ENCODE results near the gene MEI1.
A peak's percentile ranks its signal among the peaks of the same experiment; 100 is the strongest.

Gene MEI1

DNA sequence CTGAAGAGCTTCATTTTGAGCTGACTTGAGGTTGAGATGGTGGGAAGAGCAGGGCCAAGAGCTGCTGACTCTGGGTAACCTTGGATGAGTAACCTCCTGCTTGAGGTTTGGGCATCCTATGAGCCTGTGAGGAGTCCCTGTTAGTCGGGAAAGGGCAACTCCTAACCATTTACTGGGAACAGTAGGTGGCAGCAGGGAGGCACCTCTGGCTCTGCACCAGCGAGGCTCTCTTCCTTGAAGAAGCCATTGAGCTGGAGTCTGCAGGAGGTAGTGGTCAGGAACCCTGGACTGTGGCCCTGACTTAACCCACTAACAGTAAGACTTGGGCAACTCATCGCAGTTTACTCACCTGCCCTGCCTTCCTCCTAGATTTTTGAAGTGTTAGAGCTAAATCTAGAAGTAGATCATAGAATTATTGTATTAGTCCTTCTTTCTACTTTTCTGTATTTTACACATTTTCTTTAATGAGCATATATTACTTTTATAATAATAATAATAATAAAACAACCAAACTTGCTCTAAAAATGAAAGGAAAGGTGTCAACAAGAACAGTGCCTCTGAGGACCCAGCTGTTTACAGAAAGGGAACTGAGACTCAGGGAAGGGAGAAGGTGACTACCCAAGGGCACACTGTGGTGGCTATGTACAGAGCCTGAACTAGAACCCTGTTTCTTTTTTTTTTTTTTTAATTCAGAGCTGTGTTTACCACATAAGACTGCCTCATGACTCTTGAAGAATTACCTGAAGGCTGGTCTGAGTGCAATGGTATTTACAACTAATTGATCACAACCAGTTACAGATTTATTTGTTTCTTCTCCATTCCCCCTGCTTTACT, 47.5 kb downstream of the MEI1 start:
- DNase-seq, result peak; percentile 41

DNA sequence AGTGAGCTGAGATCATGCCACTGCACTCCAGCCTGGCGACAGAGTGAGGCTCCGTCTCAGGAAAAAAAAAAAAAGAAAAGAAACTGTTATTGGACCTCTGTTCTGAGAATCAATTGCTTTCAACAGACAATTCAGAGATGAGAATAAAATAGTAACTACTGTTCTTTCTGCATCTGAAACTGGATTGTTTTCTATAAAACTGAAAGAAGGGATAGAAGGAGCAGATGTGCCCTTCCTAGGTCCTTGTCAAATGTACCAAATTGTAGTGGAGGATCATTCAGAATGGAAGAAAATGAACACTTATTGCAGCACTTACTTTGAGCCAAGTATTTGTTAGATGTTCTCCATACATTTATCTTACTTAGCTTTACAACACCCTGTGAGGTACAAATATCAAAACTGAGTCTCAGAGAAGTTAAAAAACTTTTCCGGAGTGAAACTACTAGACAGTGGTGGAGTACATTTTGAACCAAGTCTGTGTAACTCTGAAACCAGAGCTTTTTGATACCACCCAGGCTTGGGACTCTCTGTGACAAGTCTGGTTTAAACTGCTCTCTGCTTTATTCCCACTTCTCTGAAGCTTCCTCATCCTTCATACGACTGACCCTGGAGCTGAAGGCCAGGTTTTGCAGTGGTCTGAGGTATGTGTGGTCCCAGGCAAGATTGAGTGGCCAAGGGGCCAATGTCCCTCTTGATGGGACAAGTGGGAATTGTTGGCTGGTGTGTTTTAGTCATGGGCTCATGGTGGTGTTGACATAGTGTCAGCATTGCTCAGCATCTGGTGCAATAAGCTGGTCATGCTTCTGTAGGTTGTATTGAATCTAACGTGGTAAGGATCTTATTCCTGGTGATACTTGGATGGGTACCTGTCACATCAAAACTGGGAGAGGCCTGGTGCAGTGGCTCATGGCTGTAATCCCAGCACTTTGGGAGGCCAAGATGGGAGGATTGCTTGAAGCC, 53.0 kb downstream of the MEI1 start:
- no peak for DNase-seq

DNA sequence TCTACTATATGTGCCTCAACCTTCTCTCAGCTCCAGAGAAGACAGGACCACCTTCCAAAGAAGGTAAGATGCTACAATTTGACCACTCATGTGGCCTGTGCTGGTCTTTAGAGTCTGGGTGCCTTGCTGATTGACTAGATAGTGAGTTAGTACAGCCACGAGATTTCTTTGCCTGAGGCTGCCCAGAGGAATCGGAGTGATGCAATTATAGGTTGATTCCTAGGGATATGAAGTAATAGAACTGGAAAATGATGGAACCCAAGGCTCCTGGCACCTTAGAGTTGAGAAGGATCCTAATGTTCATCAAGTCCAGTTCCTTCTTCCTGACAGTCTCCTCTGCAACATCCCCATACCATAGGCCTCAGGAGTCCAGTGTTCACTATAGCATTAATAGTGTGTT, 54.7 kb downstream of the MEI1 start:
- DNase-seq, result no peak

DNA sequence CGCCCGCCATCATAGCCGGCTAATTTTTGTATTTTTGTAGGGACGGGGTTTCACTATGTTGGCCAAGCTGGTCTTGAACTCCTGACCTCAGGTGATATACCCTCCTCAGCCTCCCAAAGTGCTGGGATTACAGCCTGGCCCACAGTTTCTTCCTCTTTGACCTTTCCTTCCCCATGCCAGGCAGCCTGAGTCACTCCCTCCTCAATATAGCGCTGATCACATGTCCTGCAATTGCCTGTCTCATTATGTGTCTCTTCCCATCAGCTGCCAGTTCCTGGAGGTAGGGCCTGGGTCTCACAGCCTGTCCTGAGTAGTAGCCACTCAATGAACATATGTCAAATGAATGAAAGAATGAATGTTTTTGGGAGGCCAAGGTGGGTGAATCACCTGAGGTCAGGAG, 58.2 kb downstream of the MEI1 start:
- DNase-seq, result no peak

DNA sequence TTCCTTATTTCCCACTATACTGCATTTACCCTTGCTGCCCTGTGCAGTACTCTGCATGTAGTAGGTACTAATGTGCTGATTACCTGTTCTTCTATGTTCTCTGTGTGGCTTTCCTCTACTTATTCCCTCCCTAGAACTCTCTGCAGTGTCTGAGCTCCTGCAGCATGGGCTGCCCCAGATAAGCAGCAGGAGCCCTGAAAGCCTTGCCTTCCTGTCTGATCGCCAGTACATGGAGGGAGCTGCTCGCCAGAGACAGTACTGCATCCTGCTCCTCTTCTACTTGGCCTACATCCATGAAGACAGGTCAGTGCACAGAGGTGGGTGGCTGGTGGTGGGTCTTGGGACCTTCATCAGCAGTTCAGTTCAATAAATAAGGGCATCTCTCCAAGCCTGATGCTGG, 58.9 kb downstream of the MEI1 start:
- no peak for DNase-seq

DNA sequence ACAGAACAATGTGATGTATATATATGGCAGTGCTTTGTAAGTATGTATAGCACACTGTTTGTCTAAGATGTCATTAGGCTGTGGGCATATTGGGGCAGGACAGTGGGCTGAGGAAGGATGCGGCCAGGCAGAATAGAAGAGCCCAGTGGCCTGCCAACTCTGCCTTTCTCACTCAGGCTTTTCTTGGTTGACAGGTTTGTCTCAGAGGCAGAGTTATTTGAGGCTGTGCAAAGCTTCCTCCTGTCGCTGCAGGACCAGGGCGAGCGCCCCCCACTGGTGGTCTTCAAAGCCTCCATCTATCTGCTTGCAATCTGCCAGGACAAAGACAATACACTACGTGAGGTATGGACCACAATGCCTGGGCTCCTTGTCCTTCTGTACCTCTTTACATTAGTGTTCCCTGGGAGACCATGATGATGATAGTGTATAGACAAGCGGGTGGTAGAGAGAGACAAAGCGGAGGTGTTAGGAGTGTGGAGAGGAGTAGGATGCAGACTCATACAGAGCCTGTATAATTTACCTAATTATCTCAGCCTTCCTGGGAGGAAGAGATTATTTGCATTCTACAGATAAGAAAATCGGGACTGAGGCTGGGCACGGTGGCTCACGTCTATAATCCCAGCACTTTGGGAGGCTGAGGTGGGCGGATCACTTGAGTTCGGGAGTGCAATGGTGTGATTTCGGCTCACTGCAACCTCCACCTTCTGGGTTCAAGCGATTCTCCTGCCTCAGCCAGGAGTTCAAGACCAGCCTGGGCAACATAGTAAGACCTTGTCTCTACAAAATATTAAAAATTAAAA, 63.9 kb downstream of the MEI1 start:
- DNase-seq, result peak in 1 of 2 experiments; percentile 6

DNA sequence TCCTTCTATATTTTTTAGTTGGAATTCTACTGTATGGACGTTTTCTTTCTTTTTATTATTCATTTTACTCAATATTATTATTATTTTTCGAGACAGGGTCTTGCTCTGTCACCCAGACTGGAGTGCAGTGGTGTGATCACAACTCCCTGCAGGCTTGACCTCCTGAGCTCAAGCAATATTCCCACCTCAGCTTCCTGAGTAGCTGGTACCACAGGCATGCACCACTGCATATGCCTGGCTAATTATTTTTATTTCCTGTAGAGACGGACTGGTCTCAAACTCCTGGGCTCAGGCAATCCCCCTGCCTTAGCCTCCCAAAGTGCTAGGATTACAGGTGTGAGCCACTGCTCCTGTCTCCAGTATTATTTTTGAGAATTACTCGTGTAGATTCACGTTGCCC, 67.2 kb downstream of the MEI1 start:
- DNase-seq, result no peak

DNA sequence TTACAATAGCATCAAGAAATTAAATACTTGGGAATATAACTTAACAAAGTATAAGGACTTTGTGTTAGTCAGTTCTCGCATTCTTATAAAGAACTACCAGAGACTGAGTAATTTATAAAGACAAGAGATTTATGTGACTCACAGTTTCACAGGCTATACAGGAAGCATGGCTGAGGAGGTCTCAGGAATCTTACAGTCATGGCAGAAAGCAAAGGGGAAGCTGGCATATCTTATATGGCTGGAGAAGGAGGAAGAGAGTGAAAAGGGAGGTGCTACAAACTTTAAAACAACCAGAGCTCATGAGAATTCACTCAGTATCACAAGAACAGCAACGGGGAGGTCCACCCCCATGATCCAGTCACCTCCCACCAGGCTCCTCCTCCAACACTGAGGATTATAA, 69.1 kb downstream of the MEI1 start:
- no peak for DNase-seq

DNA sequence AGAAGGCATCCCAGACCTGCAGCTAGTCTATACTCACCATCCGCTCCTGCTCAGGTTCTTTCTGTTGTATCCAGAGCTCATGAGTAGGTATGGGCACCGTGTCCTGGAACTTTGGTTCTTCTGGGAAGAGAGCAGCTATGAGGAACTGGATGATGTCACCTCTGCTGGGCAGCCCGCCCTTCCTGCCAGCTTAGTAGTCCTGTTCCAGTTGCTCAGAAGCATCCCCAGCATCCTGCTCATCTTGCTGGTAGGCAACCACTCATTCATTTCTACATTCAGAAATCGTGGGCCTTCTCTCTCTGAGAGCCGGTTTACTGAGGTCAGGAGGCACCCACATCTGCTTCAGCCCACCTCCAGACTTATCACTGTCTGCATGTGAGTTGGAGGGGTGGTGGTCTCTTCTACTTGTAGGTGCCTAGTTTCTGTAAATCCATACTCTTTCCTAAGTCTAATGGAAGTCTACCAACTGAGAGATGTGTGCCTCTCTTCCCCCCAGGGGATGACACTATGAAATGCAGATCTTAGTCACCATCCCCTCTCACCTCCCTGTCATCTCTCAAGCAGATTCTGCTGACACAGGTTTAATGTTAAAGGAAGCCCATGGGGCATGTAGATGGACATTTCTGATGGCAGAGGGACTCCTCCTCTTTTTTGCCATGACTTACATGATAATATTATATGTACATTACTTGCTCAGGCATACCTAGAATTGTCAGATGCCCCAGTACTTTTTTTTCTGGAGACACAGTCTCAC, 71.6 kb downstream of the MEI1 start:
- DNase-seq, result no peak

DNA sequence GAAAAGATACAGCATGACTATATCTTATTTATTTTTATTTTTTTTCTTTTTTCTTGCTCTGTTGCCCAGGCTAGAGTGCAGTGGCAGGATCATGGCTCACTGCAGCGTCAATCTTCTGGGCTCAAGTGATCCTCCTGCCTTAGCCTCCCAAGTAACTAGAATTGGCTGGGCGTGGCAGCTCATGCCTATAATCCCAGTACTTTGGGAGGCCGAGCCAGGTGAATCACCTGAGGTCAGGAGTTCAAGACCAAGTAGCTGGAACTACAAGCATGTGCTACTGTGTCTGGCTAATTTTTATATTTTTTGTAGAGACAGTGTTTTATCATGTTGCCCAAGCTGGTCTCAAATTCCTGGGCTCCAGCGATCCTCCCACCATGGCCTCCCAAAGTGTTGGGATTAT, 72.9 kb downstream of the MEI1 start:
- DNase-seq, result no peak

DNA sequence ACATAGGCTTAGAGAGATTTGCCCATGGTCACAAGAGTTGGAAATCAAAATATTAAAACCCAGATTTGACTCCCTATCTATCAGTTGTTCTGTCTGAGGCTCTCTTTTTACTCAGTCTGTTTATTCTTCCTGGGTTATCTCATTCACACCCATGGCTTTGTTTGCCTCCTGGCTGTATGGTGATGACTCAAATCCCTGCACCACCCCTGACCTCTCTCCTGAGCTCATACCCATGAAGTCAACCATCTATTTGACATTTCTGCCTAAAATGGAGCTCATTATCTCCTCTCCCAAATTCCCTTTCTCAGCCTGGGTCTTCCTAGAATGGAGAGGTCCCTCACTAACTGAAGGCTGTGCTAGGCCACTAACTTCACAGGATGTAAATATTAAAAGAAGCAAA, 73.3 kb downstream of the MEI1 start:
- DNase-seq, result no peak

DNA sequence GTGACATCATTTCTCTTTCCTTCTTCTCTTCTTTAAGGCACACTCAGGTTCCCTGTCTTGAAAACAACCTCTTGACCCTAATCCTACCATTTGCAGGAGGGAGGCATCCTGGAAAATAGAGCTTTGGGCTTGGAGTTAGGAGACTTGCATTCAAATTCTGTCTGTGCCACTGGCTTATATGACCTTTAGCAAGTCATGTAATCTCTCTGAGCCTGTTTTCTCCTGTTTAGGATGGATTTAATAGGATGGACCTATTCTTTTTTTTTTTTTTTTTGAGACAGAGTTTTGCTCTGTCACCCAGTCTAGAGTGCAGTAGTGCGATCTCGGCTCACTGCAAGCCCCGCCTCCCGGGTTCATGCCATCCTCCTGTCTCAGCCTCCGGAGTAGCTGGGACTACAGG, 76.0 kb downstream of the MEI1 start:
- DNase-seq, result no peak

DNA sequence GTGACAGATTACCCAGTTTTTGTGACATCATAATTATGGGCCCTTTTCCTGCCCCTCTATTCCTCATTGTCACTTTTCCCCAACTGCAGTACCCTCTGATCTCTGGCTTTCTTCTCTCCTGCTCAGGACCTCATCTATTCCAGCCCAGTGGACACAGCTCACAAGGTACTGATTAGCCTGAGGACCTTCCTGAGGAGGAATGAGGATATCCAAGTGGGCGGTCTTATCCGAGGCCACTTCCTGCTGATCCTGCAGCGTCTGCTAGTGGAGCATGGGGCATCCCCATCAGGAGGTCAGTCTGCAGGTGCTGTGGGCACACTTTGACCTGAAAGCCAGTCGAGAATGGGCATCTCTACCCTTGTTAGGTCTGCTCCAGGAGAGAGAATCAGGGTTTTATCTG, 76.7 kb downstream of the MEI1 start:
- DNase-seq, result no peak

DNA sequence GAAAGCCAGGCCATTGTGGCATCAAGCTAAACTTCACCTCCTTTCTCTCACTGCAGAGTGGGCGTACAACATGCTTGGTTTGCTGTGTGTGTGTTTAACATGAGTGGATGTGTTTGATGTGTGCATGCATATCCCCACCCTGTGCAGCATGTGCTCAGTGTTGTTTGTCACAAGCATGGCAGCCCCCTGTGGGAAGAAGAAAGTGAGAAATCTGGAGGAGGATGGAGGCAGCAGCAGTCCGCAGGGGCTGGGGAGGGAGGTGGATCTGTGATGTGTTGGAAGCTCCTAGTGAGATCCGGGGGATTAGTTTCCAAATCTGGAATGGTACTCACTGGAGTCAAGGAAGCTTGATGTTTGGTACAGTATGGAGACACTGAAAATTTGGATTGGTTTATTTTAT, 77.1 kb downstream of the MEI1 start:
- no peak for DNase-seq

DNA sequence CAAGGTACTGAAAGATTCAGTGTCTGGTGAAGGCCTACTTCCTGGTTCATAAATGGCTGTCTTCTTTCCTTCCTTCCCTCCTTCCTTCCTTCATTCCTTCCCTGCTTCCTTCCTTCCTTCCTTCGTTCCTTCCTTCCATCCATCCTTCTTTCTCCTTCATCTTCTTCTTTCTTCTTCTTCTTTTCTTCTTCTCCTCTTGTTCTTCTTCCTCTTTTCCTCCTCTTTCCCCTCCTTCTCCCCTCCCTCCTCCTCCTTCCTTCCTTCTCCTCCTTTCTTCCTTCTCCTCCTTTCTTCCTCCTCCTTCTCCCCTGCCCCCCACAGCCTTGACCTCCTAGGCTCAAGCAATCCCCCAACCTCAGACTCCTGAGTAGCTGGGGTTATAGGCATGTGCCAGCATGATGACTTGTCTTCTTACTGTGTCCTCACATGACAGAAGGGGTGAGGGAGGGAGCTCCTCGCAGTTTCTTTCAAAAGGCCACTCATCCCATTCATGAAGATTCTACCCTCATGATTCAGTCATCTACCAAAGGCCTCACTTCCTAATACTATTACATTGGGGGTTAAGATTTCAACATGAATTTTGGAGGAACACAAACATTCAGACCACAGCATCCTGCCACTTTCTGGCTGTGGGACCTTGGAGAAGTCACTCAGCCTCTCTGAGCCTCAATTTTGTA, 78.6 kb downstream of the MEI1 start:
- DNase-seq, result no peak

DNA sequence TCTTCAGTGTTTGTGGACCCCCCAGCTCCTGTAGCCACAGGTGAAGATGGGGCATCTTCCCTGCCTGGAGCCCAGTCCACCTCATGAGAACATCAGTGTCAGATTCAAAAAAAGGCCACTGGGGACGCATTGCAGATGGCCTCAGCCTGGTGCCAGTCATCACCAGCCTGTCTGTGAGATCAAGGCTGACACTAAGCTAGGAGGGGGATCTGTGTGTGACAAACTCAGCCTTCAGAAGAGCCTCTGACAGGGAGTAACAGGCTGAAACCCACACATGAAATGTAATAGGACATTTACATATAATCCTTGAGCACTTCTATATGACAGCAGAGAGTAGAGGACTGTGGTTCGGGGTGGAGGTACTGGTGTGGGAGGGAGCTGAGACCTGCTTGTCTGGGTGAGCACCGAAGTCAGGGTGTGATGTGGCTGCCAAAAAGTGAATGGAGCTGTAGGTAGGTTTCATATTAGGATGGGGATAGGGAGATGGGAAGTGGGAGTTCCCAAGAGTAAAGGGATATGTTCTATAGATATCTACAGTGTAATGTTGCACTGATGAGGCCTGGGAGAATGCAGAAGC, 80.7 kb downstream of the MEI1 start:
- peak in 1 of 2 experiments; percentile 3 for DNase-seq

DNA sequence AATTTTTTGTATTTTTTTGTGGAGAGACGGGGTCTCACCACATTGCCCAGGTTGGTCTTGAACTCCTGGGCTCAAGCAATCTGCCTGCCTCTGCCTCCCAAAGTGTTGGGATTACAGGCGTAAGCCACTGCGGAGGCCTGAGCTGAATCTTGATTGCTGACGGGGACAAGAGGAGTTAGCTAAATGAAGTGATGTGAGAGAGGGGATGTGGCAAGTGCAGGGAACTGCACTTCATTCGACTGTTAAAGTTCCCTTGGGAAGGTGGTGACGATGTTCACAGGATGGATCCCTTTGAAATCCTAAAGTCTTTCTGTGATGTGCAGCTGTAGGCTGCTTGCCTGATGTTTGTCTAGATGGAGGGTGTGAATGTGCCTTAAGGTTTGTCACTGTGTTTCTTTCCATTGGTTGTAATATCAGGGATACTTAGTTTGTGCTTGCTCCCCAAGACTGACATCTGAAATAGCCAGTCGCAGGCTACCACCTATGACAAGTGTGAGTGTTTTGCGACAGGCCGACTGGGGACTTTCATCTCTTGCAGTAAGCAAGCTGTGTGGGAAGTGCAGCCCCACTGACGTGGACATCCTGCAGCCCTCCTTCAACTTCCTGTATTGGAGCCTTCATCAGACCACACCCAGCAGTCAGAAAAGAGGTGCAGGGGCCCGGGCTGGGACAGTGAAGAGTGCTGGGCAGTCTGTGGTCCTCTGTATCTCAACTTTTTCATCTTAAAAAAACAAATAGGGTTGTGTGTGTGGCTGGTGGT, 81.6 kb downstream of the MEI1 start:
- DNase-seq, result peak; percentile 77

DNA sequence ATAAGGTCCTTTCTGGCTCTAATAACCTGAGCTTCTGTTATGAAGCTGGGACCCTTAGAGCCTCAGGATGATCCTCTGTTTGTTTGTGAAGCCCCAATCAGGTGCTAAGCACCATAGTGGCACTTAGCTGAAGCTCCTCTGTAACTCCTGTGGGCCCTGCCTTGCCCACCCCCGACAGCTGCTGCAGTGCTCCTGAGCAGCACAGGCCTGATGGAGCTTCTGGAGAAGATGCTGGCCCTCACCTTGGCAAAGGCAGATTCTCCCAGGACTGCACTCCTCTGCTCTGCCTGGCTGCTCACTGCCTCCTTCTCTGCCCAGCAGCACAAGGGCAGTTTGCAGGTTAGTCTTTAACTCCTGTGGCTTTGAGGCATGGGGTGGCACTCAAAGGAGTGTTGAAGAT, 82.2 kb downstream of the MEI1 start:
- DNase-seq, result no peak

DNA sequence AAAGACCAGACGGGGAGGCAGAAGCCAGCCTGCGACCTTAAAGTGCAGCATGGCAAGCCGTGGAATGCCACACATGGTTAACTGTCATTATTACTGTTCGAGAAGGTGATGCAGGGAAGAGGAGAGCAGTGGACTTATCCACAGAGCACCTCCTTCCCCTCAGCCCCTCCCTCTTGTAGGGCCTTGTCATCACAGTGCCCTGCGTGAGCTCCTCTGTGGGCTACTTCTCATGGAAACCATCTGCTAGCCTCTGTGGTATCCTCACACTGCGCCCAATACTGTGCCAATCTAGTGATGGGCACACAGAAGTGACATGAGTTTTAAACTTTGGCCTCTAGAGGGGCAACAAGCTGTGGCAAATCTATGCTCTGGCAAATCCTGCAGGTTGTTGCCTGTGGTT, 83.0 kb downstream of the MEI1 start:
- peak in 1 of 2 experiments; percentile 2 for DNase-seq

DNA sequence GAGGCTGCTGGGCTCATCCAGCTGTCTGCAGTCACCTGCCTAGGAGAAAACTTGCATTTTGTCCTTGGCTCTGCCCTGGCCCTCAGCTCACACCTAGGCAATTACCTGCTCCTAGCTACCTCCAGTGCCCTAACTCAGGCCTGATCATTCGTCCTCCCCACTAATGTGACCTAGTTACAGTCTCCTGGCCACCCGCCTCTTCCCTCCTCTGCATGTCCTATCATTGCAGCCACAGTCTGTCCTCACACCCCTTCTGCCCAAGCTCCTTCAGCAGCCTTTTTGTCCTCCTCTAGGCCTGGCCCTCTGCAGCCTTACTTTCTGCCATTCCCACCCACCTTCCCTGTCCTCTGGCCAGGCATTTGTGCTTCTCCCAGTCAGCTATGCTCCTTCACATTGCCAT, 83.4 kb downstream of the MEI1 start:
- no peak for DNase-seq

DNA sequence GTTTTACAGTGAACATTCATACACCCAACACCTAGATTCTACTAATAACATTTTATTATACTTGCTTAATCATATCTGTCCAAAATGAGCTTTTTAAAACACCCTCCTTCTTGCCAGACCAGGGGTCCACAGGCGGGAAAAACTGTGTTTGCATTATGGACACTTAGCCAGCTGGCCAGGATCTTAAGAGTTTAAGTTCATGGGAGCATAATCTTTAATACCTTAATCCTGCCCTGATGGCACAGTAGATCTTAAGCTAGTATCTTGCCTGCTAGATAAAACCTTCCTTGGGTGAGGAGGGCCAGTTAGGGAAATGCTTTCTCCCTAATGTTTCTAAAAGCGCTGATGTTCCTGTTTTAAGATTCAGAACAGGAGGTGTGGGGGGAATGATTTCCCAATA, 88.0 kb downstream of the MEI1 start:
- no peak for DNase-seq

Measured in activated CD4-positive, alpha-beta T cell treated with anti-CD3 and anti-CD28 coated beads, Interleukin-2, amount 50 U/mL, for 4 hours (primary cell).